Measurements from ENCODE around the gene WDR54.
A peak's percentile ranks its signal among the peaks of the same experiment; 100 is the strongest.
"Not testable (repeated sequence)": the region's sequence is repeated elsewhere in the genome, so short reads cannot be mapped to it uniquely, and the experiment has no call there.

Gene WDR54

GRCh38 chr2:74407682-74408081 lies 13.8 kb upstream of the WDR54 start:
- no peak for DNase-seq

GRCh38 chr2:74413001-74413698 lies 8.4 kb upstream of the WDR54 start:
- DNase-seq: no peak

GRCh38 chr2:74414441-74414840 lies 7.1 kb upstream of the WDR54 start:
- no peak for DNase-seq

- no peak for DNase-seq
Measured at GRCh38 chr2:74414881-74415761, 6.4 kb upstream of the WDR54 start.

GRCh38 chr2:74415762-74416395 lies 5.7 kb upstream of the WDR54 start:
- DNase-seq: no peak

GRCh38 chr2:74416778-74417177 lies 4.8 kb upstream of the WDR54 start:
- DNase-seq: no peak

- DNase-seq: no peak
Measured at GRCh38 chr2:74417197-74417596, 4.3 kb upstream of the WDR54 start.

- DNase-seq: no peak
Measured at GRCh38 chr2:74417763-74418162, 3.8 kb upstream of the WDR54 start.

- no peak for DNase-seq
Measured at GRCh38 chr2:74418312-74418711, 3.2 kb upstream of the WDR54 start.

GRCh38 chr2:74419345-74419744 lies 2.2 kb upstream of the WDR54 start:
- no peak for DNase-seq

- no peak for DNase-seq
Measured at GRCh38 chr2:74420006-74420405, 1.5 kb upstream of the WDR54 start.

- not testable (repeated sequence) for DNase-seq
Measured at GRCh38 chr2:74420443-74421103, 957 bp upstream of the WDR54 start.

GRCh38 chr2:74423231-74424095 lies 1.9 kb downstream of the WDR54 start:
- no peak for DNase-seq

- peak; percentile 21 for DNase-seq
Measured at GRCh38 chr2:74424139-74424992, 2.8 kb downstream of the WDR54 start.

GRCh38 chr2:74424995-74425406 lies 3.5 kb downstream of the WDR54 start:
- no peak for DNase-seq

GRCh38 chr2:74425523-74425922 lies 4.0 kb downstream of the WDR54 start:
- no peak for DNase-seq

- no peak for DNase-seq
Measured at GRCh38 chr2:74426181-74426758, 4.7 kb downstream of the WDR54 start.

- no peak for DNase-seq
Measured at GRCh38 chr2:74427551-74427950, 6.0 kb downstream of the WDR54 start.

- no peak for DNase-seq
Measured at GRCh38 chr2:74428675-74429074, 7.1 kb downstream of the WDR54 start.
